Retinal pigment epithelial cell (primary cell): Measurements from ENCODE around the gene ZAR1L.

ENCODE experiments used
- DNase-seq: peaks from one replicate; pipeline ENCODE4 v3.0.0-alpha.2; 2010; ENCODE audit warnings: low read depth
- H3K4me3 ChIP-seq: 2 replicates; pipeline ENCODE4 v1.5.1; 2011; ENCODE audit warnings: mild to moderate bottlenecking, low read length, control low read depth, moderate library complexity
- TF ChIP-seq, protein P1 (sequence below): conservative IDR thresholded peaks from 2 replicates; pipeline ENCODE4 v1.5.1; 2011; ENCODE audit warnings: low read depth, low read length, control low read depth, inconsistent platforms

The ZAR1L gene

GRCh38 chr13:32282096-32282711, 33.0 kb downstream of the ZAR1L start:
- H3K4me3 ChIP-seq, result no peak overlapping the region
- DNase-seq, result no peak
- TF ChIP-seq, protein P1, sequence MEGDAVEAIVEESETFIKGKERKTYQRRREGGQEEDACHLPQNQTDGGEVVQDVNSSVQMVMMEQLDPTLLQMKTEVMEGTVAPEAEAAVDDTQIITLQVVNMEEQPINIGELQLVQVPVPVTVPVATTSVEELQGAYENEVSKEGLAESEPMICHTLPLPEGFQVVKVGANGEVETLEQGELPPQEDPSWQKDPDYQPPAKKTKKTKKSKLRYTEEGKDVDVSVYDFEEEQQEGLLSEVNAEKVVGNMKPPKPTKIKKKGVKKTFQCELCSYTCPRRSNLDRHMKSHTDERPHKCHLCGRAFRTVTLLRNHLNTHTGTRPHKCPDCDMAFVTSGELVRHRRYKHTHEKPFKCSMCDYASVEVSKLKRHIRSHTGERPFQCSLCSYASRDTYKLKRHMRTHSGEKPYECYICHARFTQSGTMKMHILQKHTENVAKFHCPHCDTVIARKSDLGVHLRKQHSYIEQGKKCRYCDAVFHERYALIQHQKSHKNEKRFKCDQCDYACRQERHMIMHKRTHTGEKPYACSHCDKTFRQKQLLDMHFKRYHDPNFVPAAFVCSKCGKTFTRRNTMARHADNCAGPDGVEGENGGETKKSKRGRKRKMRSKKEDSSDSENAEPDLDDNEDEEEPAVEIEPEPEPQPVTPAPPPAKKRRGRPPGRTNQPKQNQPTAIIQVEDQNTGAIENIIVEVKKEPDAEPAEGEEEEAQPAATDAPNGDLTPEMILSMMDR, result no peak

- H3K4me3 ChIP-seq, result no peak overlapping the region
- DNase-seq, result no peak
- TF ChIP-seq, protein P1, result no peak
Measured at GRCh38 chr13:32281096-32281495, 34.1 kb downstream of the ZAR1L start.

DNA sequence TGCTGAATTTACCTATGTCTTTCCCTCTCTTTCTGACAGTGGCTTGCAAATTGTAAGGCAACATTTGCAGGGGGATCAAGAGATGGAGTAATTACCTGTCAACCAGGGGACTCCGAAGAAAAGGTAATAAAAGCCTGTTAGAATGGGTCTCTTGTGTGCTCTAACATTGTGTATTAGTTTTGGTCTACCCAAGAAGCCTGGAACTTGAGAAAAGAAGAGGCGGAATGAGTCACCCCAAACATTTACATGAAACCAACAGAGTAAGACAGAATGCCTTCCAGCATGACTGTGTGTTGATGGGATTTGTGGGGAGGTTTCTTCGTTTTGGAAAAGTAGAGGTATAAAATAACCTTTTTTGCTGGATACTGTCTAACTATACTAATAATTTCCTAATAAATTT, 36.7 kb downstream of the ZAR1L start:
- H3K4me3 ChIP-seq, result no peak overlapping the region
- TF ChIP-seq, protein P1, result no peak
- no peak for DNase-seq

GRCh38 chr13:32277839-32278238, 37.3 kb downstream of the ZAR1L start:
- TF ChIP-seq, protein P1, result no peak
- DNase-seq, result no peak
- H3K4me3 ChIP-seq, result no peak overlapping the region

DNA sequence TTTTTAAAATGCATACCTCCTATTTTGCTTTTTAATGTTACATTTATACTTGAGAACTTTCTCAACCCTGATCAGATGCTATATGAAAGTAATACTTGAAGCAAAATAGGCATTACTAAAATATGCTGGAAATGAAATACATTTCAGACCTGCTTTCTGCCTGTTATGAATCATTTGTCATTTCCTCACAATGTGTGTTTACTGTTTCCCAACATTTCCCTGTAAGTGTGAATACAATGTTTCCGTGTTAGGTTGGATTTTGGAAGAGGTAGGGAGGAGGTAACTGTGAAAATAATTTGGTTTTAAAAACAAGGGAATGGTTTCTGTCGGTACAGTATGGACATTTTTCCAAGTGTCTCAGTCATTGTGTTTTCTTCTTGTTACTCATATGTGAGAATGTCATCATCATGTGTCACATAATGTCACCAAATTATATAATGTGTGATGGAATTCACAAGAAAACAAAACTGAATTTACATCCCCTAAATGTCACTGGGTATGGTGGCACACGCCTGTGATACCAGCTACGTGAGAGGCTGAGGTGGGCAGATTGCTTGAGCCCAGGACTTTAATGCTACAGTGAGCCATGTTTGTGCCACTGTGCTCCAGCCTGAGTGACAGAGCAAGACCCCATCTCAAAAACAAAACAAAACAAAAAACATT, 43.0 kb downstream of the ZAR1L start:
- TF ChIP-seq, protein P1, result no peak
- H3K4me3 ChIP-seq, result no peak overlapping the region
- no peak for DNase-seq

DNA sequence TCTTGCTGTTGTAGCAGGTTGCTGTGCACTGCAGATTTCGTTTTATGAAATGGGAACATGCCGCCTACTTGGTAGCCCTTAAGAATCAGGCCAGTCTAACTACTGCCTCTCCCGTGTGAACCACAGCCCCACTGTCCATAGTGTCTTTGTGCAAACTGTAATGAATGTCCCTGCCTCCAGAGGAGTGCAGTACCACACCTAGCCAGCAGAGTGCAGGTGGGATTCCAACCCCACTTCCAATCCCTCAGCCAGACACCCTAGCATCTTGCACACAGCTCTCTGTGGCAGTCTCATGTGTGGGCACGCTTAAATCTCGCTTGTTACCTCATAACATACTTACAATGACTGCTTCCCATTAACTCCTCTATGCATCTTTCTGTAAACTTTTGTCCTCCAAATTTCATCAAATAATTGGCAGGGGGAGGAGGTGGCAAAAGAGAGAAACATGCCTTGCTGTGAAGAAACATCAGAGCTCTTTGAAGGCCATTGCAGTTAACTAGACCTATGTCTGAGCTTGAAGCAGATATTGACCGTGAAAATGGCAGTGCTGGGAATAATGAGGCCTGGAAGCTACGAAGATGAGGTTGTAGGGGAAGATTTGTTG, 47.2 kb downstream of the ZAR1L start:
- DNase-seq, result no peak
- no peak overlapping the region for H3K4me3 ChIP-seq
- TF ChIP-seq, protein P1, result peak; percentile 75

DNA sequence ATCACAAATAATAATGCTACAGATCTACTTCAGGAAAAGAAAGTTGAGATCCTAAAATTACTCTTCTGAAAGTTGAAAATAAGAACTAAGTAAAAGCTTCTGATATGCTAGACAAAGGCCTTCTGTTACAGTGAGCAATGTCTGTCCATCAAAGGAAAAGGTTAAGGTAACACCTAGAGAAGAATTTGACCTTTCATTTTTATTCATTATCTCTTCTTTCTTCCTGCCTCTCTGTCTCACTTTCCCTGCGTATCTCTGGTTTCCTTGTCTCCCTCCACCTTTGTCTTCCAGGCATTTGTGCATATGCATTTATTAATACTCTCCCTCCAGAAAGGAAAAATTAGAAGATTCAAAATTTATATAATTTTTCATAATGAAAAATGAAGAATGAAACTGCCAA, 49.0 kb downstream of the ZAR1L start:
- TF ChIP-seq, protein P1, result no peak
- no peak overlapping the region for H3K4me3 ChIP-seq
- DNase-seq, result no peak
